SK-N-MC (cell line): ENCODE data around the gene GPN2.

Experiments
- EZH2 ChIP-seq: fragments of 200-600 bp; sonication (generic); IDR thresholded peaks from one replicate; pipeline ENCODE4 v1.6.1; 2017; ENCODE audit warnings: antibody characterized with exemption
- FOXP2 ChIP-seq: optimal IDR thresholded peaks from 2 replicates; pipeline ENCODE3; 2011; ENCODE audit warnings: mild to moderate bottlenecking, moderate library complexity; ENCODE audit not compliant: insufficient read depth; ENCODE audit errors: extremely low read length, control extremely low read depth
- POLR2AphosphoS5 ChIP-seq: IDR thresholded peaks from 2 replicates; pipeline ENCODE4 v1.6.1; 2012; ENCODE audit warnings: mild to moderate bottlenecking, low read depth, low read length, borderline replicate concordance

DNA sequence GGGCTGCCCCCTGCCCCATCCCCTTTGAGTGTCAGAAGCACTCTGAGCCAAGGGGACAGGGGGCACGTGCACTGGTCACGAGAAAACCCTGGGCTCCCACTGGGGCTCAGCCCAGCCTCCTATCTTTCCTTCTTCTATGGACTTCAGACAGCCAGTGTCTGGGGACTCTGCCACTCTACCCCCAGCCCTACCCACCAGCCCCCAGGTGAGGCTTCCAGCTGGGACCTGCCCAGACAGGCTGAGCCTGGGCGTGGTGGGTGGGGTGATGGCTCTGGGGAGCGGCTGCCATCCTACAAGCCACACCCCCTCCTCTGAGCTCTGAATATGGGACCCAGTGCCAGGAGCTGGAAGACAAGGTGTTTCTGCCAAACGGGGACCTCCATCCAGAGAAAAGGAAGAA is 35.2 kb downstream of the GPN2 start:
- no peak for TF ChIP-seq EZH2
- TF ChIP-seq POLR2AphosphoS5, result no peak
- no peak for TF ChIP-seq FOXP2
